ENCODE measurements around the gene MAOB.

DNA sequence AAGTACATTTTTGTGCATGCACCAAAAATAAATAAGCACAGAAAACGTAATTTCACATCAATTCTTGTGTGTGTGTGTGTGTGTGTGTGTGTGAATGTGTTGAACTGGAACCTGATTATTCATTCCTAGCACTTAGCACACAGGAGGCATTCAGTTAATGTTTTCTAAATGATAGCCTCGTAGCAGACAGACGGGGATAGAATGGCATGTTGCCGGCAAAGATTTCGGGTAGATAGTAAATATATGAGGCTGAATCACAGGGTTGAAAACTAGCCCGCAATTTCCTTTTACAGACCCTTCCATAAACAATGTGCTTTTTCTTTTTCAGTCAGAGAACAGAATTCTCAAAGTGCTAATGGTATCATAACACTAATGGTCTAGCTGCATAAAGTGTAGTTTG, 13.5 kb downstream of the MAOB start:
- no peak for TF ChIP-seq POLR2A (IDR thresholded peaks at IDR 0.05)
- TF ChIP-seq, protein P1, sequence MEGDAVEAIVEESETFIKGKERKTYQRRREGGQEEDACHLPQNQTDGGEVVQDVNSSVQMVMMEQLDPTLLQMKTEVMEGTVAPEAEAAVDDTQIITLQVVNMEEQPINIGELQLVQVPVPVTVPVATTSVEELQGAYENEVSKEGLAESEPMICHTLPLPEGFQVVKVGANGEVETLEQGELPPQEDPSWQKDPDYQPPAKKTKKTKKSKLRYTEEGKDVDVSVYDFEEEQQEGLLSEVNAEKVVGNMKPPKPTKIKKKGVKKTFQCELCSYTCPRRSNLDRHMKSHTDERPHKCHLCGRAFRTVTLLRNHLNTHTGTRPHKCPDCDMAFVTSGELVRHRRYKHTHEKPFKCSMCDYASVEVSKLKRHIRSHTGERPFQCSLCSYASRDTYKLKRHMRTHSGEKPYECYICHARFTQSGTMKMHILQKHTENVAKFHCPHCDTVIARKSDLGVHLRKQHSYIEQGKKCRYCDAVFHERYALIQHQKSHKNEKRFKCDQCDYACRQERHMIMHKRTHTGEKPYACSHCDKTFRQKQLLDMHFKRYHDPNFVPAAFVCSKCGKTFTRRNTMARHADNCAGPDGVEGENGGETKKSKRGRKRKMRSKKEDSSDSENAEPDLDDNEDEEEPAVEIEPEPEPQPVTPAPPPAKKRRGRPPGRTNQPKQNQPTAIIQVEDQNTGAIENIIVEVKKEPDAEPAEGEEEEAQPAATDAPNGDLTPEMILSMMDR (IDR thresholded peaks at IDR 0.05), result no peak
